Astrocyte (in vitro differentiated cells and primary cell): ENCODE results near the gene OR4D9. TPM values are rescaled to one million over a fixed set of nuclear protein-coding genes. Genes with fewer than 3 reads are reported as not detected.

Experiments used
- DNase-seq: peaks from one replicate; pipeline ENCODE4 v3.0.0-alpha.2; 2010; ENCODE audit warnings: low read depth
- FAIRE-seq: peaks from 2 replicates; lab custom pipeline; 2011; peaks lifted over from hg19 to GRCh38; lab: Jason Lieb, UNC
- H2AFZ ChIP-seq: 2 replicates; pipeline ENCODE4 v1.6.0; 2012; ENCODE audit warnings: low read depth, low read length, inconsistent platforms
- H3K27ac ChIP-seq: 2 replicates; pipeline ENCODE4 v1.5.1; 2011; ENCODE audit warnings: low read depth, low read length, inconsistent platforms
- H3K27me3 ChIP-seq: 2 replicates; pipeline ENCODE4 v1.6.0; 2011; ENCODE audit warnings: low read length, inconsistent platforms; ENCODE audit not compliant: insufficient read depth
- H3K36me3 ChIP-seq: 2 replicates; pipeline ENCODE4 v1.5.1; 2011; ENCODE audit warnings: low read length, inconsistent platforms; ENCODE audit not compliant: insufficient read depth
- H3K4me1 ChIP-seq: 2 replicates; pipeline ENCODE4 v1.5.1; 2011; ENCODE audit warnings: low read length, inconsistent platforms; ENCODE audit not compliant: insufficient read depth
- H3K4me2 ChIP-seq: 2 replicates; pipeline ENCODE4 v1.6.0; 2012; ENCODE audit warnings: low read length, inconsistent platforms
- H3K4me3 ChIP-seq: 2 replicates; pipeline ENCODE4 v1.5.1; 2011; ENCODE audit warnings: low read depth, mild to moderate bottlenecking, low read length, inconsistent platforms; ENCODE audit not compliant: insufficient read depth
- H3K79me2 ChIP-seq: 2 replicates; pipeline ENCODE4 v1.6.0; 2012; ENCODE audit warnings: mild to moderate bottlenecking, low read length, inconsistent platforms; ENCODE audit not compliant: insufficient read depth
- H3K9ac ChIP-seq: 2 replicates; pipeline ENCODE4 v1.6.0; 2012; ENCODE audit warnings: mild to moderate bottlenecking, low read length, inconsistent platforms
- H3K9me3 ChIP-seq: 2 replicates; pipeline ENCODE4 v1.5.1; 2012; ENCODE audit warnings: low read depth, mild to moderate bottlenecking, low read length, inconsistent platforms; ENCODE audit not compliant: insufficient read depth
- H4K20me1 ChIP-seq: 2 replicates; pipeline ENCODE4 v1.6.0; 2012; ENCODE audit warnings: low read length, inconsistent platforms; ENCODE audit not compliant: insufficient read depth
- H3K27ac Mint-ChIP-seq: one replicate; pipeline ENCODE4 v1.8.0; 2021; ENCODE audit warnings: mild to moderate bottlenecking, mixed read lengths; ENCODE audit not compliant: unreplicated experiment
- H3K27me3 Mint-ChIP-seq: one replicate; pipeline ENCODE4 v1.8.0; 2021; ENCODE audit warnings: low read depth, mixed read lengths; ENCODE audit not compliant: unreplicated experiment
- H3K36me3 Mint-ChIP-seq: one replicate; pipeline ENCODE4 v1.8.0; 2021; ENCODE audit warnings: low read depth, mixed read lengths; ENCODE audit not compliant: unreplicated experiment
- H3K4me1 Mint-ChIP-seq: one replicate; pipeline ENCODE4 v1.8.0; 2021; ENCODE audit warnings: low read depth, mixed read lengths; ENCODE audit not compliant: unreplicated experiment
- H3K4me3 Mint-ChIP-seq: one replicate; pipeline ENCODE4 v1.8.0; 2021; ENCODE audit warnings: mild to moderate bottlenecking, moderate library complexity, mixed read lengths; ENCODE audit not compliant: unreplicated experiment
- H3K9me3 Mint-ChIP-seq: one replicate; pipeline ENCODE4 v1.8.0; 2021; ENCODE audit warnings: mild to moderate bottlenecking, mixed read lengths; ENCODE audit not compliant: unreplicated experiment
- EZH2 ChIP-seq: IDR thresholded peaks from 2 replicates; pipeline ENCODE4 v1.6.1; 2012; ENCODE audit warnings: mild to moderate bottlenecking, low read length, inconsistent platforms; ENCODE audit not compliant: insufficient read depth
- total RNA-seq: library from RNA; stranded (reverse); gene quantifications from 2 replicates; pipeline ENCODE4 v1.2.1, GENCODE V29; 2021
- TF ChIP-seq, protein P1 (sequence below): IDR thresholded peaks from 2 replicates; pipeline ENCODE4 v1.5.1; 2011; ENCODE audit warnings: low read depth, mild to moderate bottlenecking, inconsistent platforms, low read length, moderate library complexity; ENCODE audit not compliant: insufficient read depth

The OR4D9 gene
- total RNA-seq, 1 donor from 2014 or later, result not detected

DNA sequence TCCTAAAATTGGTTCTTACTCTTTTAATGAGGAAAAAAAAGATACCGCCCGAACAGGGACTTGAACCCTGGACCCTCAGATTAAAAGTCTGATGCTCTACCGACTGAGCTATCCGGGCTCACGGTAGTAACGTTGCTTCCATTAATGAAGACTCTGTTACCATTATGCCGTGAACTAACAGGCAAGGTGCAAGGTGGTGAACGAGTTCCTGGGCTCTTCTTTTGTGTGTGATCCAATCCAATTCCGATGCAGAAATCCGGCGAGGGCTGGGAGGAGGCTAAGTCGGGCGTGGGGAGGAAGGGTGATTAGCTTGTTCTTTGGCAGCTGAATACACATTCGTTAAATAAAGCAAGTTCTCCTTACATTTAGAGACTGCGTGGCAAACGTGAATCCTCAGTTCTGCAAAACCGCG, 49.0 kb downstream of the OR4D9 start:
- FAIRE-seq (no peak), DNase-seq (peak; percentile 66)
- Mint-ChIP-seq H3K9me3 (no peaks in the 10 kb centered on the region), H3K36me3 (no peaks in the 10 kb centered on the region), H3K27me3 (no peaks in the 10 kb centered on the region), H3K27ac (peak overlapping the region; percentile 98), H3K4me1 (peaks cover 4% of the 10 kb centered on the region), H3K4me3 (peak overlapping the region; percentile 97)
- Histone ChIP-seq H3K9me3 (no peaks in the 10 kb centered on the region), H3K27me3 (no peaks in the 10 kb centered on the region), H3K79me2 (no peaks in the 10 kb centered on the region), H3K4me1 (peaks cover 4% of the 10 kb centered on the region), H4K20me1 (no peaks in the 10 kb centered on the region), H3K27ac (peak overlapping the region; percentile 83), H2AFZ (peak overlapping the region; percentile 90), H3K36me3 (no peaks in the 10 kb centered on the region), H3K9ac (peak overlapping the region; percentile 87), H3K4me2 (peak overlapping the region; percentile 93), H3K4me3 (peak overlapping the region; percentile 87)
- no peak for TF ChIP-seq EZH2
- TF ChIP-seq, protein P1, sequence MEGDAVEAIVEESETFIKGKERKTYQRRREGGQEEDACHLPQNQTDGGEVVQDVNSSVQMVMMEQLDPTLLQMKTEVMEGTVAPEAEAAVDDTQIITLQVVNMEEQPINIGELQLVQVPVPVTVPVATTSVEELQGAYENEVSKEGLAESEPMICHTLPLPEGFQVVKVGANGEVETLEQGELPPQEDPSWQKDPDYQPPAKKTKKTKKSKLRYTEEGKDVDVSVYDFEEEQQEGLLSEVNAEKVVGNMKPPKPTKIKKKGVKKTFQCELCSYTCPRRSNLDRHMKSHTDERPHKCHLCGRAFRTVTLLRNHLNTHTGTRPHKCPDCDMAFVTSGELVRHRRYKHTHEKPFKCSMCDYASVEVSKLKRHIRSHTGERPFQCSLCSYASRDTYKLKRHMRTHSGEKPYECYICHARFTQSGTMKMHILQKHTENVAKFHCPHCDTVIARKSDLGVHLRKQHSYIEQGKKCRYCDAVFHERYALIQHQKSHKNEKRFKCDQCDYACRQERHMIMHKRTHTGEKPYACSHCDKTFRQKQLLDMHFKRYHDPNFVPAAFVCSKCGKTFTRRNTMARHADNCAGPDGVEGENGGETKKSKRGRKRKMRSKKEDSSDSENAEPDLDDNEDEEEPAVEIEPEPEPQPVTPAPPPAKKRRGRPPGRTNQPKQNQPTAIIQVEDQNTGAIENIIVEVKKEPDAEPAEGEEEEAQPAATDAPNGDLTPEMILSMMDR, result no peak

DNA sequence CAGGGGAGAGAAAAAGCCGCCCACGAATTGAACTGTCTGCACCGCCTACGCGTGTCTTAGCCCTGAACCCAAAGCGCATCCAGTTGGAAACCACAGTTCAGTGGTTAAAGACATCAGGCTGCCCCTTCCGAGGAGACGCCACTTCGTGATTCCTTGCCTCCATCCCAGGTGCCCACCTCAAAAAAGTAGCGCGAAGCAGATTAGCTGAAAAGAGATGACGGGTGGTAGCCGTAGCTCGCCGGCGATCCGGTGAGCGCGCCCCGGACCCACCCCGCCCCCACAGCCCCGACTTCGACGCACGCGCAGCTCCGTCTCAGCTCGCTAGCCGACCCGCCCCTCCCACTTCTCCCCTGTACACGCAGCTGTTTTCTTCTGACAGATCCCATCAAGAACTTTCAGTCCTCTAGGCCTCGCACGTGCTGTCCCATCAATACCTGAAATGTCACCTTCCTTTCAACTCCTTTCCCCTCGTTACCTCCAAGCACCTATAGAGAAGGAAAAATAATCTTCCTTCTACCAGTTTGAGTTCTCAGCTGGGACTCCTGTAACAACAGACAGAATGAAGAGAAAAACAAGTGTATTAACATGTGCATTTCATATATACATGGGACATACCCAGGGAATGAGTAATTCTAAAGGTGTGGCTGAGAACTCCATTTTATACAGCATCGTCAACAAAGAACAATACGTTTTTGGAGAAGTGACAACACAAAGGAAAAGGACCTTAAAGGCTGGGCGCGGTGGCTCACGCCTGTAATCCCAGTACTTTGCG, 49.5 kb downstream of the OR4D9 start:
- peak overlapping the region; percentile 83 for H3K27ac ChIP-seq
- Mint-ChIP-seq H3K27ac (peak overlapping the region; percentile 98), H3K4me3 (peak overlapping the region; percentile 97), H3K27me3 (no peaks in the 10 kb centered on the region), H3K4me1 (peaks cover 4% of the 10 kb centered on the region), H3K9me3 (no peaks in the 10 kb centered on the region), H3K36me3 (no peaks in the 10 kb centered on the region)
- H3K9me3 ChIP-seq, result no peaks in the 10 kb centered on the region
- peaks cover 4% of the 10 kb centered on the region for H3K4me1 ChIP-seq
- no peak for FAIRE-seq
- H2AFZ ChIP-seq, result peak overlapping the region; percentile 90
- no peaks in the 10 kb centered on the region for H4K20me1 ChIP-seq
- H3K9ac ChIP-seq, result peak overlapping the region; percentile 87
- peak overlapping the region; percentile 93 for H3K4me2 ChIP-seq
- no peaks in the 10 kb centered on the region for H3K36me3 ChIP-seq
- no peaks in the 10 kb centered on the region for H3K79me2 ChIP-seq
- peak; percentile 72 for DNase-seq
- no peaks in the 10 kb centered on the region for H3K27me3 ChIP-seq
- H3K4me3 ChIP-seq, result peak overlapping the region; percentile 87
- TF ChIP-seq, protein P1, result no peak
- TF ChIP-seq EZH2, result no peak

DNA sequence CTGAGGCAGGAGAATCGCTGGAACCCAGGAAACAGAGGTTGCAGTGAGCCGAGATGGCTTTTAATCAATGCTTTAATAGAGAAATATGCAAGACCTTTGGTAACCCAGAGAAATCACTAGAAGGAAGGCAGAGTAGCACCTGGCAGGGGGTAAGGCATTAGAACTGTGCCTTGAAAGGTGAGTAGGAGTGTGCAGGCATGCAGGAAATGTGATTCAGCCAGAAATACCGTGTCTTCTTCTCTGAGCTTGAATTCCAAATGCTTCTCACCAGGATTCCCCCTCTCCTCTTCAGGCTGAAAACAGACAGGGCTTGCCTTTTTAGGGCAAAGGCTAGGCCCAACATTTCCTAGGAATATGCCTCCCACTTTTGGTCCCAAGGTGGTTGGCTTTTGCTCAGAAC, 51.0 kb downstream of the OR4D9 start:
- DNase-seq (no peak), FAIRE-seq (no peak)
- no peaks in the 10 kb centered on the region for H3K27me3 ChIP-seq
- Mint-ChIP-seq H3K9me3 (no peaks in the 10 kb centered on the region), H3K4me1 (peaks cover 4% of the 10 kb centered on the region), H3K4me3 (peak overlapping the region; percentile 8), H3K36me3 (no peaks in the 10 kb centered on the region), H3K27ac (peak overlapping the region; percentile 84), H3K27me3 (no peaks in the 10 kb centered on the region)
- H3K9ac ChIP-seq, result no peak overlapping the region
- H3K9me3 ChIP-seq, result no peaks in the 10 kb centered on the region
- no peak overlapping the region for H3K4me2 ChIP-seq
- H3K79me2 ChIP-seq, result no peaks in the 10 kb centered on the region
- H3K27ac ChIP-seq, result no peak overlapping the region
- H3K36me3 ChIP-seq, result no peaks in the 10 kb centered on the region
- TF ChIP-seq, protein P1, result no peak
- no peak for TF ChIP-seq EZH2
- peaks cover 4% of the 10 kb centered on the region for H3K4me1 ChIP-seq
- H3K4me3 ChIP-seq, result no peak overlapping the region
- no peaks in the 10 kb centered on the region for H4K20me1 ChIP-seq
- no peak overlapping the region for H2AFZ ChIP-seq
